RWPE1 (cell line): ENCODE measurements around the gene WWP2.

Source experiments
- CTCF ChIA-PET: fragments of 350-600 bp; sonication (Branson Sonifier 250); formaldehyde crosslinking; extraction: SDS; loops from one replicate; lab custom pipeline; 2021; lab: Yijun Ruan, JAX
- POLR2A ChIA-PET: fragments of 400-600 bp; formaldehyde crosslinking; extraction: SDS; loops from one replicate; lab custom pipeline; 2020; ENCODE audit warnings: antibody characterized with exemption; ENCODE audit not compliant: low non-redundant PET; lab: Yijun Ruan, JAX
- DNase-seq: peaks from one replicate; pipeline ENCODE4 v3.0.0; 2012; ENCODE audit warnings: low spot score
- H3K27ac ChIP-seq: fragments of 450-650 bp; 2 replicates; pipeline ENCODE4 v1.5.1; 2017
- TF ChIP-seq, protein P1 (sequence below): fragments of 450-650 bp; conservative IDR thresholded peaks from 2 replicates; pipeline ENCODE4 v1.5.1; 2017; ENCODE audit warnings: low read depth, mild to moderate bottlenecking

WWP2 gene

DNA sequence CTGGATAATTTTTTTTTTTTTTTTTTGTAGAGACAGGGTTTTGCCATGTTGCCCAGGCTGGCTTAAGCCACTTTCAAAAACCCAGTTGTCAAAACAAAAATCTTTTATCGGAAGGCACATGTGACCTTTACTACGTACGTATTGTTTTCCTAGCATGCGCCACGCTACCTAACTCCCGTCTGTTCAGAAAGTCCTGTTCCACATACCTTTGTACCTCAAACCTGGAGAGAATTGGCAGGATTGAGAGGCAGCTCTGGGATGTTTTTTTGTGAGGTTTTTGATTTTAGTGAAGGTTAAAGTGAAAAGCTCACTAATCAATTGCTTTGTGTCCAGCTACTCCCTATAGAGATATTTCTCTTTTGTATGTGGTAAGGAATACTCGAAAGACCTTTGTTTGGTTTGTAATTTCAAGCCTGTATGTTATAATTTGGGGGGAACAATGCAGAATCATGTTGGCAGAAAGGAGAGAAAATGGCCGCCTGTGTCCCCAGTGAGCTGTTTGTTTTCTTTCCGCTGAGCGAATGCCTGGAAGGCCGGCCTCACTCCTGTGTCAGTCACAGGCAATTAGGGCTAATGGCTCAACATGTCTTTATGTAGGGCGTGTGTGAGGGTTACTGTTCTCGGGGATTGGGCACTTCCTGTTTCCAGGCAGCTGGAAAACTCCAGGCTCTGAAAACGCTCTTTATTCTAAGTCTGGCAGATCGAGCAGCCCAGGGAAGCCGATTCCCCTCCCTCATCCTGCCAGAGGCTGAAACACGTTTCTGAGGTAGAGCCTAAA is 128.2 kb downstream of the WWP2 start:
- H3K27ac ChIP-seq, result no peak overlapping the region
- no peak for DNase-seq
- POLR2A ChIA-PET, result no interaction called here
- CTCF ChIA-PET, result no interaction called here
- TF ChIP-seq, protein P1, sequence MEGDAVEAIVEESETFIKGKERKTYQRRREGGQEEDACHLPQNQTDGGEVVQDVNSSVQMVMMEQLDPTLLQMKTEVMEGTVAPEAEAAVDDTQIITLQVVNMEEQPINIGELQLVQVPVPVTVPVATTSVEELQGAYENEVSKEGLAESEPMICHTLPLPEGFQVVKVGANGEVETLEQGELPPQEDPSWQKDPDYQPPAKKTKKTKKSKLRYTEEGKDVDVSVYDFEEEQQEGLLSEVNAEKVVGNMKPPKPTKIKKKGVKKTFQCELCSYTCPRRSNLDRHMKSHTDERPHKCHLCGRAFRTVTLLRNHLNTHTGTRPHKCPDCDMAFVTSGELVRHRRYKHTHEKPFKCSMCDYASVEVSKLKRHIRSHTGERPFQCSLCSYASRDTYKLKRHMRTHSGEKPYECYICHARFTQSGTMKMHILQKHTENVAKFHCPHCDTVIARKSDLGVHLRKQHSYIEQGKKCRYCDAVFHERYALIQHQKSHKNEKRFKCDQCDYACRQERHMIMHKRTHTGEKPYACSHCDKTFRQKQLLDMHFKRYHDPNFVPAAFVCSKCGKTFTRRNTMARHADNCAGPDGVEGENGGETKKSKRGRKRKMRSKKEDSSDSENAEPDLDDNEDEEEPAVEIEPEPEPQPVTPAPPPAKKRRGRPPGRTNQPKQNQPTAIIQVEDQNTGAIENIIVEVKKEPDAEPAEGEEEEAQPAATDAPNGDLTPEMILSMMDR, result no peak

DNA sequence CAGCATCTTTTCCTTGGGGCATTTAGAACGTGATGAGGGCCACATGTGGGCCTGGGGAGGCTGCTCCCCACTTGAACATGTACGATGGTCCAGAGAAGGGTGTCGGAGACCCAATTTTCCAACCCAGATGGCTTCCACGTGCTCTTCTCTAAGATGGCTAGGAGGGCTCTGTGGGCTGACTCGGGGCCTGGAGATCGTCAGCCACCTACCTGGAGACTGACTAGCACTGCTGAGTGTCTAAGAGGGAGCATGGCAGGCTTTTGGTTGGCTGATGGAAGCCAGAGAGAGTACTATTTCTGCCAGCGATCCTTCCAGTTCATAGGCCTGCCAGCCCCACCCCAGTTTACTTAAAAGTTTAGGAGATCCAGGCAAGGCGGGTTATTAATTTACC is 128.8 kb downstream of the WWP2 start:
- CTCF ChIA-PET, result no interaction called here
- no peak overlapping the region for H3K27ac ChIP-seq
- TF ChIP-seq, protein P1, result no peak
- POLR2A ChIA-PET, result no interaction called here
- no peak for DNase-seq

DNA sequence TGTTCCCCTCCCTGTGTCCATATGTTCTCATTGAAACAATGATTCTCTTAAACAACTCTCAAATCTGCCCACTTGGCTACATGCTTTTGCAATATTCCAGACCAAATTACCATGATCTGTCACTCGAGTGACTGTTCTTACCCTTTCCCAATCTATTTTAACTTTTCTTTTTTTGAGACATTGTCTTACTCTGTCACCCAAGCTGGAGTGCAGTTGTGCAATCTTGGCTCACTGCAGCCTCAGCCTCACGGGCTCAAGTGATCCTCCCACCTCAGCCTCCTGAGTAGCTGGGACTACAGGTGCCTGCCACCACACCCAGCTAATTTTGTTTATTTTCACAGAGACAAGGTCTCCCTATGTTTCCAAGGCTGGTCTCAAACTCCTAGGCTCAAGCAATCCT is 130.2 kb downstream of the WWP2 start:
- H3K27ac ChIP-seq, result no peak overlapping the region
- CTCF ChIA-PET, result no interaction called here
- DNase-seq, result no peak
- POLR2A ChIA-PET, result no interaction called here
- TF ChIP-seq, protein P1, result no peak

DNA sequence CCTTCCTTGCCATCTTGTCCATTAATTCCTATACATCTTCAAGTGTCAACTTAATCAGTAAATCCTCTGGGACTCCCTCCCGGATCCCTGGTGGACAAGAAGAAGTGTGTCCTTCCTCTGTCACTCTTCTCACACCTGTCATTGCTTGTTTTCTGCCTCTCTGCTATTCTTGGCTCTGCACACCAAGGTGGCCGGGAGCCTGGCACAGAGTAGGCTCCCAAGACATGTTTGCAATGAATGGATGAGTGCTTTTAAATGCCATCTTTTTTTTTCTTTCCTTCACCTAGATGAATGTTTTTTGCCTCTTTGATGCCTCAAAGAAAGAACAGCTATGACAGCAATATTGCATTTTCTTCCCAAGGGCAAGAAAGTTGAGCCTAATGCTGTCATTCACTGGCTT is 131.0 kb downstream of the WWP2 start:
- H3K27ac ChIP-seq, result no peak overlapping the region
- DNase-seq, result no peak
- POLR2A ChIA-PET, result no interaction called here
- TF ChIP-seq, protein P1, result no peak
- CTCF ChIA-PET, result interaction anchor here (0.7 kb wide), 1 partner anchor 1718 kb away, joined by 3 read pairs; no protein-coding TSS in a partner anchor

DNA sequence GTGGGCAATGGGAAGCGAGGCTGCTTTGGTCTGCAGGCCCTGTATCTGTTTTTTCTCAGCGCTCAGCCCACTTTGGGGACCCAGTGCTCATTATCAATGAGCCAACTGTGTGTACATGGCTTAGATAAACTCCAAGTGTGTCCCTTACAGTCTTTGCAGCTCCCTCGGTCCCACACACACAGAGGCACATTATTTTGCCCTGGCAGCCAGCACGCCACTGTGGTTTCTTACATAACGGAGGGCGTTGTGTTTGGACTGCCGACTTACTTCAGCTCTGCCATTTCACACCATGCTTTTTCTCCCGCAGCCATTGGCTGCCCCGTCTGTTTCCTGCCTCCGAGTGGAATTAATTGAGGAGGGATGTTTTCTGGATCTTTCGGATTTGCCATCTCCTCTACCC is 132.5 kb downstream of the WWP2 start:
- POLR2A ChIA-PET, result no interaction called here
- DNase-seq, result no peak

DNA sequence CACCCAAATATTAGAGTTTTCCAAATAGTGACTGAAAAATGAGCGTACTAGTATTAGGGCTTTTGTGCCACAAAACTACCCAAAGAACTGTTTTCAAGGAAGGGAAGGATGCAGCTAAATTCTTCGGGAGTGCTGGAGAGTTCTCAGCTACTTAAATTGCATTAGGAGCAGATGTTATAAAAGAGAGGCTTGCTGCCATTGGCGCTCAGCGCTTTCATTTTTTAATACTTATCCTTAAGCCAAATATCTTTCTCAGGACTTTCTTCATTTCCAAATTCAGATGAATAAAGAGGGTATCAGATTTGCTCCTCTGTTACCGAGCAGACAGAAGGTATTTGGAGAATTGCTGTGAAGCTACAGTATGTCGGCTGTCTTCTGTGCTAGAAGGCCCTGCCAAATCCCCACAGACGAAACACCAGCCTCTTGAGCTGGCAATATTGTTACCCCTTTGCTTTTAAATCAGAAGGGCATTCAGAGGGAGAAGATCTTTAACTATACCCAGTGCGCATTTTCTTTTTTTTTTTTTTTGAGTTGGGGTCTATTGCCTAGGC is 141.8 kb downstream of the WWP2 start:
- POLR2A ChIA-PET, result no interaction called here
- TF ChIP-seq, protein P1, result no peak
- no peak overlapping the region for H3K27ac ChIP-seq
- CTCF ChIA-PET, result interaction anchor here (1.4 kb wide), 1 partner anchor 26 kb away, joined by 4 read pairs; no protein-coding TSS in a partner anchor
- DNase-seq, result no peak

More for the DNA sequence above, 132.5 kb downstream of the WWP2 start:
- TF ChIP-seq, protein P1, result no peak
- CTCF ChIA-PET, result no interaction called here
- no peak overlapping the region for H3K27ac ChIP-seq
